NCI-H460 (cell line): ENCODE results near the gene PTPN1. TPM values are rescaled to one million over a fixed set of nuclear protein-coding genes. Genes with fewer than 3 reads are reported as not detected.
"Not testable (repeated sequence)": the region's sequence is repeated elsewhere in the genome, so short reads cannot be mapped to it uniquely, and the experiment has no call there.

Source experiments
- DNase-seq: peaks from one replicate; pipeline ENCODE4 v3.0.0-alpha.2; 2016; ENCODE audit warnings: low read depth; ENCODE audit errors: extremely low read depth
- total RNA-seq: library from RNA; depleted of rRNA; stranded (reverse); fragments of >200 nt; shearing (Covaris generic); gene quantifications from 2 replicates; pipeline ENCODE4 v1.2.3, GENCODE V29; 2014

The PTPN1 gene
- total RNA-seq, 1 experiment from 2014 or later, result 26.5 TPM

- DNase-seq, result no peak
Observed at GRCh38 chr20:50601511-50602431, 91.6 kb downstream of the PTPN1 start.

DNA sequence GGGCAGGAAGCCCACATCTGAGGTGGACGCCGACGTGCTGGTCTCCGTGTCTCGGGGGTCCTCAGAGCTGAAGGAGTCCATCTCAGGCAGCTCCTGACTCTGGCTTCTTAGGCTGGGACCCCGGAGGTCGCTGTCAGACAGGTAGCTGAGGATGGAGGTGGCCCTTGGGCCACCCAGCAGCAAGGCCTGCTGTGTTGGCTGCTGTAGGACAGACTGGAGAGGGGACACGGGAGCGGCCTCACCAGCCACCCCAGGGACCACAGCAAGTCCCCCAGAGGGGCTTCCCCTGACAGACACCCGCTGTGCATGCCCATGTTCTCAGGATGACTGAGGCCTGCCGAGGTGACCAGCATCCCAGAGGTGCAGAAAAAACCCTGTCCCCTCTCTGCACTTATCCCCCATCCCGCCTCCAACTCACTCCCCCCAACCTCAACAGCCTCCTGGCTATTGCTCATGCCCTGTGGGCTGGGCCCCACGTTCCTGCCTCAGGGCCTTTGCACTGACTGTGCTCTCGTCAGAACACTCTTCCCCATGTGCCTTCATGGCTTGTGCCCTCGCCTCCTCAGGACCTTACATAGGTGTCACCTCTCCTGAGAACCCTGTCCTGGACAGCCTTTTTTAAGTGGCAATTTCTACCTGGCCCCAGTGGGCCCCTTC is 92.4 kb downstream of the PTPN1 start:
- no peak for DNase-seq

DNA sequence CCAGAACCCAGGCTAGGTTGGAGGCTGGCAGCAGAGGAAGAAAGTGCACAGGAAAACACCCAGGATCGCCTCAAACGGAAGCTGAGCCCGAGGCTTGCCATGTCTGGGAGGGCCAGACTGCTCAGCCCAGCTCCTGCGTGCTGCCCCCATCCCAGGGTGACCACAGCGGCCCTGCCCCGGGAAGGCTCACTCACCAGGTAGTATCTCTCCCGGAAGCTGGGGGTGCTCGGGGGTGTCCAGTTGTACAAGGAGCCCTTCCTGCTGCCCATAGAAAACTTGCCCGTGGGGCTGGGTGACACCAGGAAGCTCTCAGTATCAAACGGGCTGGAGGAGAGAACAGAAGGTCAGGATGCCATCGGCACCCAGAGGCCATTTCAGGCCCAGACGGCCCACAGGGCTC is 94.3 kb downstream of the PTPN1 start:
- DNase-seq, result no peak

DNA sequence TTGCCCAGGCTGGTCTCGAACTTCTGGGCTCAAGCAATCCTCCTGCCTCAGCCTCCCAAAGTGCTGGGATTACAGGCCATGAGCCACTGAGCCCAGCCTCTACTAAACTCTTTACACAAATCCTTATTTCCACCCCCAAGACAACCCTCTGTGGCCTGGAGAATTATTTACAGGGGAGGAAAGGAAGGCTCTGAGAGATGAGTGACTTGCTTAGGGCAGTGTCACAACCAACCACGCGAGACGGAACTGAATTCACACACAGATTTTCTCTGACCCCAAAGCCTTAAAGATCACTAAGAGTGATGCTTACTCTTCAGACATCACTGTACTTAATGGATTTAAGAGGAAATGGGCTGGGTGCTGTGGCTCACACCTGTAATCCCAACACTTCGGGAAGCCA is 95.0 kb downstream of the PTPN1 start:
- DNase-seq, result no peak

DNA sequence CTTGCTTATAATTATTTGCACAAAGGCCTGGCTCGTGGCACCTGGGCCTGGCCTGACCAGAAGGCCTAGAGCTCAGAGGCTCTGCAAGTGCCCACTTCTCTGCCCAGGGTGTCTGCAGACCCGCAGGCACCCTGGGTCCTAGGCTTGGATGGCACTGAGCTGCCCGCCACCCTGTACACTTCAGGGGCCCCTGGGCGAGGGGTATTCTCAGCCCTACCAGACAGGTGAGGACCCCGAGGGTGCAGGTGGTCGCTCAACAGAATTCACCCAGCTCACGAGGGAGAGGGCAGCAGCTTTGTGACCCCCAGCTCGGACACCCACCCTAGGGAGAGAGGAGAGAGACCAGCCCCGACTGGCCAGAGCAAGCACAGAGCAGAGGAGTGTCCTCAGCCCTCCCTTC is 97.3 kb downstream of the PTPN1 start:
- DNase-seq, result no peak

GRCh38 chr20:50607850-50608749 is 97.9 kb downstream of the PTPN1 start:
- DNase-seq, result no peak

GRCh38 chr20:50608750-50609104 is 98.5 kb downstream of the PTPN1 start:
- no peak for DNase-seq

- DNase-seq, result no peak
Observed at GRCh38 chr20:50609438-50609989, 99.3 kb downstream of the PTPN1 start.

DNA sequence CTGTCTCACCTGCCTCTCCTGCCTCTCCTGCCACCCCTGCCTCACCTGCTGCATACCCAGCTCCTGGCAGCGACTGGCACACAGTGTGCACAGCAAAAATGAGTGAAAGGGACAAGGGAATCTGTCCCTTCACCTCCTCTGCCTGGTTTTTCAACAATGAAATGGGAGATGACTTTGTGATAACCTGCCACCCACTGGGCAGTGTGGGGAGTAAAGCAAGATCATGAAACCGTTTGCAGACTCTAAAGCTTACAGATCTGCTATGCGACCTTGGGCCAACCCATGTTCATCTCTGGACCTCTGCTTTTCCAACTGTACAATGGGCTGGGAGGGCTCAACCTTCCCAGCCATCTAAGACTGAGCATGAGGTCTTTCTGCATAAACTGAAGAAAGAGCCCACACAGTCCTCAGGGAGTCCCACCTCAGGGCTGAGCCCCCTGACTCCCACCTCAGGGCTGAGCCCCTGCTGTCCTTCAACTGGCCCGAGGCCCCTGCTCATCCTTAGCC is 100.1 kb downstream of the PTPN1 start:
- no peak for DNase-seq

- DNase-seq, result no peak
Observed at GRCh38 chr20:50611128-50611810, 101.1 kb downstream of the PTPN1 start.

DNA sequence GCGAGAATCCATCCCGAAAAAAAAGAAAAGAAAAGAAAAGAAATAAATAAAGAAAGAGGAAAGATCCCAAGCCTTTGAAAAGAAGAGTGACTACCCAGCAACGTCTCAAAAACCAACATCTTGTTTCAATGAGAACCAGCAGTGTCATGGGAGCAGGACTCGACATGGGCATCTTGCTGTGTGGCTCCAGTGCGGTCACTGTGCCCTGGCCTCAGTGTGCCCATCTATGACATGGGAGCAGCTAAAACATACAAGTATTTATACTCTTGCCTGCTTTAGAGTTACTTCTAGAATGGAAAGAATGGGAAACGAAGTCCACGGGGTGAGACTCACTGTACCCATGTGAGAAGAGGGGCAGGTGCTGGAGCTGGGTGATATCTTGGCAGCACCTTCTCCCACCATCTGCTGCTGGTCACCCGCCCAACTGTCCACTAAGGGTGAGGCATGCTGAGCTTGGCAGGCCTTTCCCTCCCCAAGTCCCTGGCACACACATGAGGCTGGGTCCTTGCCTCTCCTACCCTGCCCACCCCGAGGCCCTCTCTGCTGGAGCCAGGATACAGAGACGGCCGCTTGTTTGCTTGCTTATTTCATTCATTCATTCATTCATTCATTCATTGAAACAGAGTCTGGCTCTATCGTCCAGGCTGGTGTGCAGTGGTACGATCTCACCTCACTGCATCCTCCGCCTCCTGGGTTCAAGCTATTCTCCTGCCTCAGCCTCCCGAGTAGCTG is 103.4 kb downstream of the PTPN1 start:
- DNase-seq, result no peak

DNA sequence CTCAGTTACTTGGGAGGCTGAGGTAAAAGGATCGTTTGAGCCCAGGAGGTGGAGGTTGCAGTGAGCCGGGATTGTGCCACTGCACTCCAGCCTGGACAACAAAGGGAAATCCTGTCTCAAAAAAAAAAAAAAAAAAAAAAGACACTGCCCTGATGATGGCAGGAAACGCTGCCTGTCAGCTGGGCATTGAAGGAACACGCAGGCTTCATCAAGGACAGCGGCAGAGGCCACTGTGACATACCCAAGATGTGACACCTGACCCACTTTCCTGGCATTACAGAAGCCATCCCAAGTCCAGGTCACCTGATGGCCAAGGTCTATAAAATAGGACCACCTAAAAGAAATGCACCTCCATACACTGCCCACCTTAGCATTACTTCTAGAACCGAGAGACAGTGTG is 105.2 kb downstream of the PTPN1 start:
- DNase-seq, result no peak

DNA sequence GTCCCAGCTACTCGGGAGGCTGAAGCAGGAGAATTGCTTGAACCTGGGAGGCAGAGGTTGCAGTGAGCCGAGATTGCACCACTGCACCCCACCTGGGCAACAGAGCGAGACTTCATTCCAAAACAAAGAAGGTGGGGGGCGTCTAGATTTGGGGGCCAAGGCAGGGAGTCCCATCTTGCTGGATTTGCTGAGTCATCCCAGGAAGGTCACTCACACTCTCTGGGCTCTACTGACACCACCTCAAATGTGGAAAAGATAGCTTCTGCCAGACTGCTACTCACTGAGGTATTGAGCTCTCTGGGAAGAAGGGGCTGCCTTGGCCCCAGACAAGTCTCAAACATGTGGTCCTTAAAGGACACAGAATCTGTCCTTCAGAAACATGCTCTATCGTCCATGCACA is 106.8 kb downstream of the PTPN1 start:
- no peak for DNase-seq

DNA sequence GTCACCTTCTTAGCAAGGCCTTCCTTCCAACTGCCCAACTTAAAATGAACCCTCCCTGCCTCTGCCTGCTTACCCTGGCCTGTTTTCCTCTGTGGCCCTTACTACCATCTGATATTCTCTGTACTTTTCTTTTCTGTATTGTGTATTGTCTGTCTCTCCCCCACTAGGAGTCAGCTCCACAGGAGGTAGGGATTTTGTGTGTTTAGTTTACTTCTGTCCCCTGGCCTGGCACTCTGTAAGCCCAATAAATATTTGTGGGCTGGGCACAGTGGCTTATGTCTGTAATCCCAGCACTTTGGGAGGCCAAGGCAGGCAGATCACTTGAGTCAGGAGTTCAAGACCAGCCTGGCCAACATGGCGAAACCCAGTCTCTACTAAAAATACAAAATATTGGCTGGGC is 108.4 kb downstream of the PTPN1 start:
- no peak for DNase-seq

- DNase-seq, result not testable (repeated sequence)
Observed at GRCh38 chr20:50620459-50620858, 110.3 kb downstream of the PTPN1 start.

- no peak for DNase-seq
Observed at GRCh38 chr20:50621068-50621665, 111.0 kb downstream of the PTPN1 start.

- no peak for DNase-seq
Observed at GRCh38 chr20:50624351-50625016, 114.3 kb downstream of the PTPN1 start.

GRCh38 chr20:50625986-50626677 is 115.9 kb downstream of the PTPN1 start:
- DNase-seq, result peak; percentile 35
